Glutamatergic neuron (in vitro differentiated cells): Measurements from ENCODE around the gene TBC1D5. TPM values are rescaled to one million over a fixed set of nuclear protein-coding genes. Genes with fewer than 3 reads are reported as not detected.

Source experiments
- DNase-seq: peaks from one replicate; pipeline ENCODE4 v3.0.0; 2022
- H3K27ac Mint-ChIP-seq: one replicate; pipeline ENCODE4 v1.8.0; 2020; ENCODE audit warnings: mild to moderate bottlenecking, mixed read lengths, inconsistent platforms; ENCODE audit not compliant: unreplicated experiment
- H3K27me3 Mint-ChIP-seq: one replicate; pipeline ENCODE4 v1.8.0; 2020; ENCODE audit warnings: mild to moderate bottlenecking, moderate library complexity, mixed read lengths, inconsistent platforms; ENCODE audit not compliant: unreplicated experiment
- H3K36me3 Mint-ChIP-seq: one replicate; pipeline ENCODE4 v1.8.0; 2020; ENCODE audit warnings: mild to moderate bottlenecking, mixed read lengths, inconsistent platforms; ENCODE audit not compliant: unreplicated experiment
- H3K4me1 Mint-ChIP-seq: one replicate; pipeline ENCODE4 v1.8.0; 2020; ENCODE audit warnings: mild to moderate bottlenecking, low read depth, mixed read lengths, inconsistent platforms; ENCODE audit not compliant: unreplicated experiment
- H3K4me3 Mint-ChIP-seq: one replicate; pipeline ENCODE4 v1.8.0; 2020; ENCODE audit warnings: mild to moderate bottlenecking, mixed read lengths, inconsistent platforms; ENCODE audit not compliant: unreplicated experiment
- H3K9me3 Mint-ChIP-seq: one replicate; pipeline ENCODE4 v1.8.0; 2020; ENCODE audit warnings: mild to moderate bottlenecking, moderate library complexity, mixed read lengths, inconsistent platforms; ENCODE audit not compliant: unreplicated experiment
- total RNA-seq: library from RNA; stranded (reverse); fragmentation: NEBNext Ultra II Directional; extraction: Animal tissue kit (Norgen Biotek cat#: 25700); gene quantifications from one replicate; pipeline ENCODE4 v1.2.1, GENCODE V29; 2021; ENCODE audit not compliant: unreplicated experiment
- TF ChIP-seq, protein P1 (sequence below): fragments of 200-600 bp; sonication (generic); IDR thresholded peaks from one replicate; pipeline ENCODE4 v1.5.0; 2021; ENCODE audit not compliant: partially characterized antibody, unreplicated experiment

The TBC1D5 gene
- total RNA-seq, 1 donor from 2014 or later, result 40.2 TPM

DNA sequence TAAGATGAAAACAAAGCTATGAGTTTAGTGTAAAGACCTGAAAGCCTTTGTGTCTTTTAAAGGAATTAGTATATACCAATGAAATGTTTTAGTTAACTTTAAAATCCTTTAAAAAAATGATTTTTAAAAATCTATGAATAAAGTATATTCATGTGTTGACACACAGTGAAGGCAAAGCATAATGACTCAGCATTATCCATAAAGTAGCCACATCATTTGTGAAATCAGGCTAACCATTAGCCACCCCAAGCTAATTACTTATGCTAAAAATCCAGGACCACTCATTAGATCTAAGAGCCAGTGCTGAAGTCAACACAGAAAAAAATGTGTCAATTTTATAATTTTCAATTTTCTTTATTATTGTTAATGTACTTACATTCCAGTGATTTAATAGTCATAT, 310.2 kb downstream of the TBC1D5 start:
- Mint-ChIP-seq H3K9me3 (peaks cover 4% of the 10 kb centered on the region), H3K27me3 (no peaks in the 10 kb centered on the region)
- TF ChIP-seq, protein P1, sequence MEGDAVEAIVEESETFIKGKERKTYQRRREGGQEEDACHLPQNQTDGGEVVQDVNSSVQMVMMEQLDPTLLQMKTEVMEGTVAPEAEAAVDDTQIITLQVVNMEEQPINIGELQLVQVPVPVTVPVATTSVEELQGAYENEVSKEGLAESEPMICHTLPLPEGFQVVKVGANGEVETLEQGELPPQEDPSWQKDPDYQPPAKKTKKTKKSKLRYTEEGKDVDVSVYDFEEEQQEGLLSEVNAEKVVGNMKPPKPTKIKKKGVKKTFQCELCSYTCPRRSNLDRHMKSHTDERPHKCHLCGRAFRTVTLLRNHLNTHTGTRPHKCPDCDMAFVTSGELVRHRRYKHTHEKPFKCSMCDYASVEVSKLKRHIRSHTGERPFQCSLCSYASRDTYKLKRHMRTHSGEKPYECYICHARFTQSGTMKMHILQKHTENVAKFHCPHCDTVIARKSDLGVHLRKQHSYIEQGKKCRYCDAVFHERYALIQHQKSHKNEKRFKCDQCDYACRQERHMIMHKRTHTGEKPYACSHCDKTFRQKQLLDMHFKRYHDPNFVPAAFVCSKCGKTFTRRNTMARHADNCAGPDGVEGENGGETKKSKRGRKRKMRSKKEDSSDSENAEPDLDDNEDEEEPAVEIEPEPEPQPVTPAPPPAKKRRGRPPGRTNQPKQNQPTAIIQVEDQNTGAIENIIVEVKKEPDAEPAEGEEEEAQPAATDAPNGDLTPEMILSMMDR, result no peak

DNA sequence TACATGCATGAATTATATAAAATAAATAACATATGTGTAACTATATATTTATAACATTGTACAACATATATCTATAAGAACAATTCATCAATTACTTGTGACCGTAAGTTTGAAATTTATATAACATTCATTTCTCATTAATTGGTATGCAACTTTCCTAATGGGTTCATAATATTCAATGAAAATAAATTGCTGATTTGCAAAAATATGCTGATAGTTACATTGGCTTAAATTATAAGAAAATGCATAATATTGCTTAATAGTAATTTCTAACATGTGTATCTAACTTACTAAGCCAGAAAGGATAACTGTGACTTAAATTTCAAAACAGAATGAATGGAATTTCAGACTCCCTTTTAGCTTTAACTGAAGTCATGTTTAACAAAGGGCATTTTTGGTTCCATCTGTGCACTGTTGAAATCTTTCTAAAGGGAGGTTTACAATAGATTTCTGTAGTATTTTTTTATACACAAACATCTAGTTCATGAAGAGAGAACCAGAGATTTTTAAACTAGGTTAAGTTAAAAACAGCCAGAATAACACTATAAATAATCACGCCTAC, 310.9 kb downstream of the TBC1D5 start:
- no peak overlapping the region for H3K4me3 Mint-ChIP-seq
- TF ChIP-seq, protein P1, result no peak
- DNase-seq, result no peak
- H3K4me1 Mint-ChIP-seq, result peaks cover 3% of the 10 kb centered on the region
- H3K36me3 Mint-ChIP-seq, result no peaks in the 10 kb centered on the region
- H3K27me3 Mint-ChIP-seq, result no peaks in the 10 kb centered on the region
- H3K27ac Mint-ChIP-seq, result peak overlapping the region; percentile 33
- H3K9me3 Mint-ChIP-seq, result peaks cover 4% of the 10 kb centered on the region

More for the DNA sequence above, 310.2 kb downstream of the TBC1D5 start:
- no peak for DNase-seq
- Mint-ChIP-seq H3K36me3 (no peaks in the 10 kb centered on the region), H3K4me3 (no peak overlapping the region), H3K4me1 (peaks cover 3% of the 10 kb centered on the region), H3K27ac (no peak overlapping the region)

DNA sequence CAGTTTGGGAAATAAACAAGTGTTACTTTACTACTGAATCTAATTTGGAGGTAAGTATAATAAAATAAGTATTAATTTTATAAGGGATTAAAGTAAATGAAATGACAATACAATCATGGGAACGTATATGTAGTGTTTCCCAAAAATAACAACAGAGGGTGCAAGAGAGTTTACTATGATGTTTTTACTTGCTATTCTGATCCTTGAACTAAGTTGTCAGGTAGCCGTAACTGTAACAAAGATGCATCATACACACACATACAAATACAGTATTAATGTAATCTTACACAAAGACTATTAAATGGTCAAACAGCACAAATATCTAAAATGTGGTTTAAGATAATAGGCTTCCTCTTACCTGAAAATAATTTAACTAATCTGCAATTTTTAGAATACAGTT, 311.4 kb downstream of the TBC1D5 start:
- Mint-ChIP-seq H3K4me3 (no peak overlapping the region), H3K27ac (no peak overlapping the region), H3K27me3 (no peaks in the 10 kb centered on the region), H3K36me3 (no peaks in the 10 kb centered on the region), H3K9me3 (peaks cover 4% of the 10 kb centered on the region), H3K4me1 (peaks cover 3% of the 10 kb centered on the region)
- TF ChIP-seq, protein P1, result peak; percentile 36
- DNase-seq, result no peak

DNA sequence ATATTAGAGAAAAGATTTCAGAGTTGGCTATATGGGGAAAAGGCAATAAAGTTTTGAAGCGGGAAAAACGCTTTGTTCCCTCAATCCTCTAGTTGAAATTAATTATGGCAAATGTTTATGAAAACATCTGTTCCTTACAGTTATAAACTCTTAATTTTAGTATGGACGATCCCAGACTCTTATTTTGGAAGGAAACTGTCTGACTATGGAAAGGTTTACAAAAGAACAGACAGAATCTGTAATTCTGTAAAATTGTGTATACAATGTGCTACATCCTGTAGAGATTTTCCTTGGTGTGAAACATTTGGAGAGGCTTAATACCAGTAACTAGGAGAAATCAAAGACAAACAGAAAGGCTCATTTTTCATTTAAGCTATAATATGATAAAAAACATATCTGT, 311.8 kb downstream of the TBC1D5 start:
- no peaks in the 10 kb centered on the region for H3K36me3 Mint-ChIP-seq
- no peaks in the 10 kb centered on the region for H3K27me3 Mint-ChIP-seq
- no peak overlapping the region for H3K4me3 Mint-ChIP-seq
- peaks cover 3% of the 10 kb centered on the region for H3K4me1 Mint-ChIP-seq
- TF ChIP-seq, protein P1, result no peak
- no peak overlapping the region for H3K27ac Mint-ChIP-seq
- H3K9me3 Mint-ChIP-seq, result peaks cover 4% of the 10 kb centered on the region
- no peak for DNase-seq

DNA sequence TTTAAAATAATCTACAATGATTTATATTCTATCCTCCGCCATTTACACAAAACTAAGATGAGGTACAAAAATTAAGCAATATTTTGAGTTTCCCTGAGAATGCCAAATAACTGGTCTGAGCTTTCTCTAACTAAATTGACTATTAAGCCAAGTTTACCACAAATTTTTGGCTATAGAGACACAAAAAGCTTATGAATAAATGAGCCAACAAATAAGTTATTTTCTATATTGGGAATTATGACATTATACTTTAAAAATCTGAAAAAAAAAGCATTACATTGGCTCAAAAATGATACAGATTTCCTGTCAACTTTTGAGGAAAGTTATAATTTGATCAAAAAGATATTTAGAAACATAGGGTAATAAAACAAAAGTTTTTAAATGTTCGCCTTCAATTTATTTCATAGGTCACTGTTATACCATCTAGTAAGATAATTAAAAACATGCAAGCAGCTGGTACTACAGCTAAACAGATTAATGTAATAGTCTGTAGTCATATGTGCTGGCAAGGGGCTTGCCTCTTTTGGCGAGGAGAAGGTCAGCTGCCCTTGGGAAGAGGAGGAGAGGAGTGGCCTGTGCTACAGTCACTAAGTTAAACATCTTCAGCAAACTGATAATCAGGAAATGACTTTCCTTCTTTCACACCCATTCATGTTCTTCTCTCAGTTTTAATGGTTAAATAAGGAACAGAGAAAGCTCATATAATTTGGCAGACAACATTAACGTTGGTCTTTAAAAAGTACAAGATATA, 318.5 kb downstream of the TBC1D5 start:
- Mint-ChIP-seq H3K36me3 (no peaks in the 10 kb centered on the region), H3K27ac (no peak overlapping the region), H3K27me3 (no peaks in the 10 kb centered on the region), H3K9me3 (no peaks in the 10 kb centered on the region), H3K4me3 (no peak overlapping the region), H3K4me1 (peaks cover 2% of the 10 kb centered on the region)
- DNase-seq, result no peak
- TF ChIP-seq, protein P1, result no peak
